ENCODE measurements around the gene DHRS2. TPM values are rescaled to one million over a fixed set of nuclear protein-coding genes. Genes with fewer than 3 reads are reported as not detected.

Gene DHRS2
- total RNA-seq, 4 donors from 2014 or later, result 0.21 to 2.6 (median 1.3) TPM

DNA sequence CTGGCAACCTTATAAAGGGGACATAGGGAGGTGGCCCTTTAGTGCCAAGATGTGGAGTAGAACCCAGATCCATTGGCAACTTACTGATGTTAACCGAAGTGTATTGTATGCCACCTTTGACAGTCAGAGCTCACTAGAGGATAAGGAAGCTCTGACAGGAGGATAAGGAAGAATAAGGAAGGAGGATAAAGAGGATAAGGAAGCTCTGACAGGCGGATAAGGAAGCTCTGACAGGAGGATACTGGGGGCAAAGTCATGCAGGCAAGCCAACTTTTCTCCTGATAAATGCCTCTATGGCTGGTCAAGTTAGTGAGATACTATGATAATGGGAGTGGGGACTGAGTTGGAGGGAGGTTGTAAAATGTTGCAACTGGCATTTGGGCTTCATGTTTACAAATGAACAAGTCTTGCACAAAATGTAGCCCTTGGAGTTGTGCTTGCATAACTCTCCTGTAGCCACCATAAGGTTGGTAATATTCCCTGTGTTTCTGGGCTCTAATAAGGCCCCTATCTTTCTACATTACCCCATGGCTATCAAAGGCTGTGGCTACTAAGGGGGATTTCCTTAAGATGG lies 17.7 kb upstream of the DHRS2 start:
- Histone ChIP-seq H3K4me1 (no peaks in the 10 kb centered on the region), H3K27ac (no peak overlapping the region), H3K27me3 (peaks cover 8% of the 10 kb centered on the region), H3K4me3 (no peak overlapping the region), H3K9me3 (no peaks in the 10 kb centered on the region), H3K36me3 (no peaks in the 10 kb centered on the region)
- TF ChIP-seq EP300 (IDR thresholded peaks at IDR 0.05) (no peak), POLR2AphosphoS5 (IDR thresholded peaks at IDR 0.05) (no peak), POLR2A (IDR thresholded peaks at IDR 0.05) (no peak)
- TF ChIP-seq, protein P1, sequence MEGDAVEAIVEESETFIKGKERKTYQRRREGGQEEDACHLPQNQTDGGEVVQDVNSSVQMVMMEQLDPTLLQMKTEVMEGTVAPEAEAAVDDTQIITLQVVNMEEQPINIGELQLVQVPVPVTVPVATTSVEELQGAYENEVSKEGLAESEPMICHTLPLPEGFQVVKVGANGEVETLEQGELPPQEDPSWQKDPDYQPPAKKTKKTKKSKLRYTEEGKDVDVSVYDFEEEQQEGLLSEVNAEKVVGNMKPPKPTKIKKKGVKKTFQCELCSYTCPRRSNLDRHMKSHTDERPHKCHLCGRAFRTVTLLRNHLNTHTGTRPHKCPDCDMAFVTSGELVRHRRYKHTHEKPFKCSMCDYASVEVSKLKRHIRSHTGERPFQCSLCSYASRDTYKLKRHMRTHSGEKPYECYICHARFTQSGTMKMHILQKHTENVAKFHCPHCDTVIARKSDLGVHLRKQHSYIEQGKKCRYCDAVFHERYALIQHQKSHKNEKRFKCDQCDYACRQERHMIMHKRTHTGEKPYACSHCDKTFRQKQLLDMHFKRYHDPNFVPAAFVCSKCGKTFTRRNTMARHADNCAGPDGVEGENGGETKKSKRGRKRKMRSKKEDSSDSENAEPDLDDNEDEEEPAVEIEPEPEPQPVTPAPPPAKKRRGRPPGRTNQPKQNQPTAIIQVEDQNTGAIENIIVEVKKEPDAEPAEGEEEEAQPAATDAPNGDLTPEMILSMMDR (IDR thresholded peaks at IDR 0.05), result no peak
- DNase-seq (ENCODE audit: low spot score in 2 of 2), result no peak
- 79% methylated on average over 2 of the region's 2 CpGs for WGBS

DNA sequence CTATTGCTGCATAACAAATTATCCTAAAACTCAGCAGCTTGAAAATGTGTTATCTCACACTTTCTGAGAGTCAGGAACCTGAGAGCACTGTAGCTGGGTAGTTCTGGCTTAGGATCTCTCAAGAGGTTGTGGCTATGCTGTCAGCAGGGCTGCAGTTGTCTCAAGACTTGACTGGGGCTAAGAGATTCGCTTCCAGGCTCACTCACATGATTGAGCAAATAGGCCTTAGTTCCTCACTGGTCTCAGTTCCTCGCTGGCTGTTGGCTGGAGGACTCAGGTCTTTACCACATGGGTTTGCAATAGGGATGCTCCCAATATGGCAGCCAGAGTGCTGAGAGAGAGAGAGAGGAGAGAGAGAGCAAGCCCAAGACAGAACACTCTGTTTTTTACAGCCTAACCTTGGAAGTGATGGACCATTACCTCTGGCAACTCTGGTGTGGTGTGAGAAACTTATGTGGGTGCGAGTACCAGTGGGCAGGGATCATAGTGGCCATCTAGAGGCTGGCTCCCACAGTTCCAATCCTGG lies 15.9 kb upstream of the DHRS2 start:
- TF ChIP-seq POLR2AphosphoS5 (IDR thresholded peaks at IDR 0.05), result no peak
- TF ChIP-seq POLR2A (IDR thresholded peaks at IDR 0.05), result no peak
- TF ChIP-seq, protein P1 (IDR thresholded peaks at IDR 0.05), result no peak
- TF ChIP-seq EP300 (IDR thresholded peaks at IDR 0.05), result no peak
- 75% methylated on average over 3 of the region's 3 CpGs for WGBS
- H3K27ac ChIP-seq, result no peak overlapping the region
- peaks cover 8% of the 10 kb centered on the region for H3K27me3 ChIP-seq
- no peaks in the 10 kb centered on the region for H3K9me3 ChIP-seq
- H3K4me3 ChIP-seq, result no peak overlapping the region
- DNase-seq (ENCODE audit: low spot score in 2 of 2), result no peak
- H3K4me1 ChIP-seq, result no peaks in the 10 kb centered on the region
- H3K36me3 ChIP-seq, result no peaks in the 10 kb centered on the region

DNA sequence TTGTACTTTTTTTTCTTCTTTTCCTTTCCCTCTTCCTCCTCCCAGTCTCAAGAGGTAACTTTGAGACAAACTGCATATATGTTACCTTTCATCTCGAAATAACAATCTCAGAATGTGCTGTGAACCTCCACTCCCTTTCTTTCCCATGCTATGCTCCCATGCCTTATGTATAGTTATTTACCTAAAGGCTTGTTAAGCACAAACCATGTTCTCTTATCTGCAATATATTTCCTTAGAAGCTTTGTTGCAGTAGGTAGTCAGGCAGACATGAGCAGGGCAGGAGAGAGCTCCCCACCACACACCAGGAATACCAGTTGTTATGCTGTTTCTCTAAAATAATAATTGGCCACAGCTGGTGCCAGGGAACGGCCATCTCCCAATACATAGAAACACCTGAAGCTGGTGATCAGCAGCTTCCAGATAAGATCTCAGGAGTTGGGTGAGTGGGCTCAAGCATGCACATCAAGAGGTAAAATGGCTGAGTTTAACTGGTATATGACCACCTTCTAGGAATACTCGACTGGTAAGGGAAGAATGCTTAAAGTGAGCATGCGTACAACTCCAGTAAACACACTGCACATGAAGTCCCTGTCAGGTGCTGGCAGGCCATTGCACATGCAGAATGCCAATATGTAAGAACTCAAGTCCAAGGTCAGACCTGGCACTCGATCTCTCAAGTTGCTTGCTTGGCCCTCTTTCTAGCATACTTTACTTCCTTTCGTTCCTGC lies 14.8 kb upstream of the DHRS2 start:
- TF ChIP-seq POLR2A (IDR thresholded peaks at IDR 0.05) (no peak), EP300 (IDR thresholded peaks at IDR 0.05) (no peak), POLR2AphosphoS5 (IDR thresholded peaks at IDR 0.05) (no peak)
- TF ChIP-seq, protein P1 (IDR thresholded peaks at IDR 0.05), result no peak
- WGBS, result 66% methylated on average over 6 of the region's 6 CpGs
- H3K4me1 ChIP-seq, result no peaks in the 10 kb centered on the region
- H3K4me3 ChIP-seq, result no peak overlapping the region
- H3K27ac ChIP-seq, result no peak overlapping the region
- no peak for DNase-seq (ENCODE audit: low spot score in 2 of 2)
- H3K36me3 ChIP-seq, result no peaks in the 10 kb centered on the region
- H3K27me3 ChIP-seq, result peaks cover 8% of the 10 kb centered on the region
- H3K9me3 ChIP-seq, result no peaks in the 10 kb centered on the region

DNA sequence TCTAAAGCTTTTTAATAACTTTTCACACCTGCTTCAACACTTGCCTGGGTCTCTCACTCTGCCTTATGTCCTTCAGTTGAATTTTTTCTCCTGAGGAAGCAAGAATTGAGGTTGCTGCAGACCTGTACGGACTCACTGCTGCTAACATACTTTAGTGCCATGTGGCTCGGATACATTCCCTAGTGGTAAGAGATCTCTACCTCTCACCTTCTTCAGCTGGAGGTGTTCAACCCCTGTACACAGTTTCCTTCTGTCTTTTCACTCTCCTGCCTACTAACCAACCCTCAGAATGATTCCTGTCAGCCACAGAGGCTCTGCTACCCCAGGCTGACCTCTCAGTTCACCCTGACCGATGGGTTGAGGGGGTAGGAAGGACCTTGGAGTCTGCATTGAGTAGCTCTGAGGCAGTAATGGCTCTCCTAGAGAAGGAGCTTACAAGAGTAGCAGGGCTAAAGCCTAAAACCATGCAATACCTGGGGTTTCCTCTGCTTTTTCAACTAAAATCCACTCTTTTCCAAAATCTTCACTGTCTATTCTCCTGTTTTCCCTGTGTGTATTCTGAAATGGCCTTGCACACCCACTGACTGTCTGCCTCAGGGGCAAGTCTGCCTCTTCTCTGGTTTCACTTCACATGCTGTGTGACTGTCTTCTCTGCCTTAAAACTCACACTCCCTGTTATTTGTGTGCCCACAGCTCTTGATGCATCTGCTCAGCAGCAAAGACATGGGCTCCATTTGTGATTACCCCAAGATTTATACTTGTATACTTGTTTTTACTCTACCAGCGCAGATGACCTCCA lies 14.0 kb upstream of the DHRS2 start:
- no peak for DNase-seq (ENCODE audit: low spot score in 2 of 2)
- WGBS, result 76% methylated on average over 4 of the region's 4 CpGs
- Histone ChIP-seq H3K4me3 (no peak overlapping the region), H3K4me1 (no peaks in the 10 kb centered on the region), H3K27me3 (peaks cover 8% of the 10 kb centered on the region), H3K27ac (no peak overlapping the region), H3K36me3 (no peaks in the 10 kb centered on the region), H3K9me3 (no peaks in the 10 kb centered on the region)
- TF ChIP-seq EP300 (IDR thresholded peaks at IDR 0.05), result no peak
- TF ChIP-seq, protein P1 (IDR thresholded peaks at IDR 0.05), result no peak
- no peak for TF ChIP-seq POLR2AphosphoS5 (IDR thresholded peaks at IDR 0.05)
- TF ChIP-seq POLR2A (IDR thresholded peaks at IDR 0.05), result no peak

DNA sequence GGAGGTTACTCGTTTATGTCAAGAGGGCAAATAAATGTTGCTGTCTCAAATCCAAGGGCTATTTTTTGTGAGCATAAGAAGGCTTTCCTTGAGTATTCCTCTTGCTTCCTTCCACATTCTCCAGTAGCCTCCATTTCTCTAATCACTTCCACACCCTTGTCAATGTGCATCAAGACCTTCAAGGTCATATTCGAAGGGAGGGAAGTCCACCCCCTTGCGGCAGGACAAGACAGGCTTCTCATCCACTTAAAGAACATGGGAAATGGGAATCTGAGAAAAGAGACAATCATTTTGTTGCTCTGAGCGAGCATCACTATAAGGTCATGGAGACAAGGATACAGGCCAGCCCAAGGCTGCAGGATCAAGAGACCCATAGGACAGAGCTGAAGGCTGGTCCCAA lies 13.2 kb upstream of the DHRS2 start:
- no peaks in the 10 kb centered on the region for H3K4me1 ChIP-seq
- no peaks in the 10 kb centered on the region for H3K9me3 ChIP-seq
- H3K27me3 ChIP-seq, result peaks cover 8% of the 10 kb centered on the region
- WGBS, result 88% methylated on average over 4 of the region's 4 CpGs
- H3K4me3 ChIP-seq, result no peak overlapping the region
- H3K36me3 ChIP-seq, result no peaks in the 10 kb centered on the region
- DNase-seq (ENCODE audit: low spot score in 2 of 2), result no peak
- H3K27ac ChIP-seq, result no peak overlapping the region
- TF ChIP-seq EP300 (IDR thresholded peaks at IDR 0.05) (no peak), POLR2AphosphoS5 (IDR thresholded peaks at IDR 0.05) (no peak), POLR2A (IDR thresholded peaks at IDR 0.05) (no peak)
- TF ChIP-seq, protein P1 (IDR thresholded peaks at IDR 0.05), result no peak
